Tibial artery (tissue), 4 donors: ENCODE data around the gene TPRG1.

Experiments used
- DNase-seq, 2 donors: peaks; one replicate each; pipeline ENCODE4 v3.0.0-alpha.2; 2019
- H3K27ac ChIP-seq, 2 donors: fragments of 200-600 bp; sonication (generic) in 1 of 2; 1 replicate in 1 of 2; 2 replicates in 1 of 2; pipeline ENCODE4 v1.5.1; 2018 to 2019; ENCODE audit warnings: mild to moderate bottlenecking in 1 of 2
- H3K27me3 ChIP-seq, 2 donors: fragments of 200-600 bp; sonication (generic) in 1 of 2; one replicate each; pipeline versions ENCODE4 v1.5.1 to v1.6.0; 2016 to 2019
- H3K36me3 ChIP-seq, 3 donors: fragments of 200-600 bp; sonication (generic) in 2 of 3; one replicate each; pipeline ENCODE4 v1.5.1; 2016 to 2019; ENCODE audit warnings: mild to moderate bottlenecking in 2 of 3
- H3K4me1 ChIP-seq, 4 donors: fragments of 200-600 bp; sonication (generic) in 2 of 4; 1 replicate in 3 of 4; 2 replicates in 1 of 4; pipeline ENCODE4 v1.5.1; 2016 to 2019
- H3K4me3 ChIP-seq, 2 donors: fragments of 200-600 bp; sonication (generic) in 1 of 2; 1 replicate in 1 of 2; 2 replicates in 1 of 2; pipeline ENCODE4 v1.5.1; 2018 to 2019; ENCODE audit warnings: mild to moderate bottlenecking in 2 of 2
- H3K9me3 ChIP-seq, 3 donors: fragments of 200-600 bp; sonication (generic) in 1 of 3; one replicate each; pipeline ENCODE4 v1.5.1; 2016 to 2019
- intact Hi-C: fragments of 100-400 bp; cut with DNase I; formaldehyde crosslinking; loops from one replicate; pipeline ENCODE4 v1.15.0; 2023; ENCODE audit warnings: low total_unique reads
- TF ChIP-seq, protein P1 (sequence below), 2 experiments: fragments of 200-600 bp in 1 of 2; fragments of 450-650 bp in 1 of 2; IDR thresholded peaks; one replicate each; pipeline ENCODE4 v1.5.1; 2017 to 2019; ENCODE audit warnings: antibody characterized with exemption in 2 of 2, mild to moderate bottlenecking in 1 of 2, moderate library complexity in 1 of 2

Gene TPRG1

DNA sequence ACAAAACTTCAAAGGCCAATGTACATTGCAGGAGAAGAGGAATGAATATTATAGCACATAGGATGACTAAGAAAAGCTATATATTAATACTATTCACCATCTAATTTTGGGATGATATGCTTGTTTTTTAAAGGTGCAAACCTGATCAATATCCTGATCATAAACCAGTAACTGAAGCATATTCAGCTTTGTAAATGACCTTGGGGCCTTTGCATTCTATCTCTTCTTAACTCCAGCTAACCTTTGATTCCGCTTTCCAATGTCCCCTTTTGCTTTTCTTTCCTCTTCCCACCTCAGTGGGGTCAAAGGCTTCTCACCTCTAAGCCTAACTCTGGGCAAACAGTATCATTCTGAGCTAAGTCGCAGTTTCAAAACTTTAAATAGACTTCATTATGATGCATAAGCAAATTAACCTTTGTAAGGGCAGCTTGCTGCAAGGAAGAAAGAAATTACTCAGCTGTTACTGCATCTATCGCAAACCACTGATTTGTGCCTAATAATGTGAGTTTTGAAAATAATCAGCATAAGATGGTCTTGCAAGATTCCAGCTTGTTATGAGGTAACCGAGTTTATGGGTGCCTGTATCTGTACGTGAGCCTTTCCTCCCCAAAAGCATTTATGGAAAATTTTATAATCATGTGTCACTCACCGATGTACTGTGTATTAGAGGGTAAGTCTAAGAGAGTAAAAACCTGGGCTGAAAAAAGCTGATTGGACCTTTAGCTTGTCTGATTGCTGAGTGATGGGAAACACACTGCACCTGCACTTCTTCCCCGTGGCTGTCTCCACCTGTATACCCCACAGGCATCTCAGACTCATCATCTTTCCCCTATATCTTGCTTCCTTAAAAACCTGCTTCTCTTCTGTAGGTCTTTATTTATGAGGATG lies 116.8 kb downstream of the TPRG1 start:
- intact Hi-C loops = no loop called here
- H3K27me3 ChIP-seq = no peaks in the 10 kb centered on the region
- H3K36me3 ChIP-seq = no peaks in the 10 kb centered on the region
- no peaks in the 10 kb centered on the region for H3K9me3 ChIP-seq
- peaks cover 0 to 19% (median 5%) of the 10 kb centered on the region in 4 donors for H3K4me1 ChIP-seq
- H3K27ac ChIP-seq = no peak overlapping the region
- TF ChIP-seq, protein P1, sequence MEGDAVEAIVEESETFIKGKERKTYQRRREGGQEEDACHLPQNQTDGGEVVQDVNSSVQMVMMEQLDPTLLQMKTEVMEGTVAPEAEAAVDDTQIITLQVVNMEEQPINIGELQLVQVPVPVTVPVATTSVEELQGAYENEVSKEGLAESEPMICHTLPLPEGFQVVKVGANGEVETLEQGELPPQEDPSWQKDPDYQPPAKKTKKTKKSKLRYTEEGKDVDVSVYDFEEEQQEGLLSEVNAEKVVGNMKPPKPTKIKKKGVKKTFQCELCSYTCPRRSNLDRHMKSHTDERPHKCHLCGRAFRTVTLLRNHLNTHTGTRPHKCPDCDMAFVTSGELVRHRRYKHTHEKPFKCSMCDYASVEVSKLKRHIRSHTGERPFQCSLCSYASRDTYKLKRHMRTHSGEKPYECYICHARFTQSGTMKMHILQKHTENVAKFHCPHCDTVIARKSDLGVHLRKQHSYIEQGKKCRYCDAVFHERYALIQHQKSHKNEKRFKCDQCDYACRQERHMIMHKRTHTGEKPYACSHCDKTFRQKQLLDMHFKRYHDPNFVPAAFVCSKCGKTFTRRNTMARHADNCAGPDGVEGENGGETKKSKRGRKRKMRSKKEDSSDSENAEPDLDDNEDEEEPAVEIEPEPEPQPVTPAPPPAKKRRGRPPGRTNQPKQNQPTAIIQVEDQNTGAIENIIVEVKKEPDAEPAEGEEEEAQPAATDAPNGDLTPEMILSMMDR (IDR thresholded peaks at IDR 0.05) = no peak
- no peak overlapping the region for H3K4me3 ChIP-seq
- no peak for DNase-seq

DNA sequence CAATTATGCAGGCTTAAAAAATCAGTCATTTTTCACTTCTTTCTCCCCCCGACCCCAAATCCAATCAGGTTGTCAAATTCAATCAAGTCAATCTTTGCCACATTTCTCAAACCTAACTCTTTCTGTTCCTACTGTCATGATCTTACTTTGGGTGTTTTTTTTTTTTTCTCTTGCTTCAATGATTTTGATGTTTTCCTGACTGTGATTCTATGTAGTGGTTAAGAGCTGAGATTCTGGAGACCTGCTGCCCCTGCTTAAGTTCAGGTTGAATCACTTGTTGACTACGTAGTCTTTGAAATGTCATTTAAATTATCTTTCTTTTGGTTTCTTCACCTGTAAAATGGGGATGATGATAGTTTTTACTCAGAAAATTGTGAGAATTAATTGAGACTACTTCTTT lies 117.5 kb downstream of the TPRG1 start:
- H3K27me3 ChIP-seq = no peaks in the 10 kb centered on the region
- no peak overlapping the region for H3K4me3 ChIP-seq
- H3K4me1 ChIP-seq = peaks cover 0 to 19% (median 5%) of the 10 kb centered on the region in 4 donors
- no peaks in the 10 kb centered on the region for H3K9me3 ChIP-seq
- H3K27ac ChIP-seq = no peak overlapping the region
- H3K36me3 ChIP-seq = no peaks in the 10 kb centered on the region
- intact Hi-C loops = no loop called here
- no peak for DNase-seq
- TF ChIP-seq, protein P1 (IDR thresholded peaks at IDR 0.05) = no peak

DNA sequence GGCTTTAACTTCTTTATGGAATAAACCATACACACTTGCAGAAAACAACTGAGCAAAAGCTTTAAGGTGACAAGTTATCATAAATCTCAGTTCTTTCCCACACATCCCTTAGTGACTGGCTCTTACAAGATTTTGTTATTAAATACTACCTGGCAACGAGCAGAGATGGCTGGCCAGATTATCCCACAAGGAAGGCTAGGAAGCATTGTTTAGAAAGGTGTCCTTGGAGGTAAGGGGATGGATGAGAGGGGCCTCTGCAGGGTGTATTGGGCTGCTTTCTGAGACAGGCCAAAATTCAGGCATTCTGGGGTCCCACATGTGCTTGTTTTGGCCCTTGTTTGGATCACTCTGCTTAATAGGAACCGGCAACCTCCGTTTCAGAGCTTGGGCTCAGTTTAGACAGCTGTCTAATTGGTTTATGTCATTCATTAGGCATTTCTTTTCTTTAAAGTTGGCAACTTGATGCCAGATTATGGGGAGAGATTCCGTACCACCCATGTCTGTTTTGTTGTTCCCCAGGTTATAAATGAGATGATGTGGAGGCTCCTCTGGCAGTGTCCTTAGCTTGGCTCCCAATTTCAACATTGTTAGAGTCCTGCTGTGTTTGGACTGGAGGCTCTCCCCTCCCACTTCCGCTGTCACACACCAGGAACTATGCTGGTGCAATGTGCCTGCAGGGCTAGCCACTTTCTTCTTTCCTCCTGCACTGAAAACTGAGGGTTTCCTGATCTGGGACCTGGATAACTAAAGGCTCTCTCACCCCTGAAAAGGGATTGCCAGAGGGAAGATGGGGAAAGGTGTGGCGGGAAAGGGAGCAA lies 121.1 kb downstream of the TPRG1 start:
- Histone ChIP-seq H3K36me3 (no peaks in the 10 kb centered on the region), H3K27ac (no peak overlapping the region), H3K27me3 (no peaks in the 10 kb centered on the region), H3K9me3 (no peaks in the 10 kb centered on the region), H3K4me3 (no peak overlapping the region), H3K4me1 (peaks cover 0 to 19% (median 5%) of the 10 kb centered on the region in 4 donors)
- intact Hi-C loops = no loop called here
- TF ChIP-seq, protein P1 (IDR thresholded peaks at IDR 0.05) = no peak
- DNase-seq = no peak

DNA sequence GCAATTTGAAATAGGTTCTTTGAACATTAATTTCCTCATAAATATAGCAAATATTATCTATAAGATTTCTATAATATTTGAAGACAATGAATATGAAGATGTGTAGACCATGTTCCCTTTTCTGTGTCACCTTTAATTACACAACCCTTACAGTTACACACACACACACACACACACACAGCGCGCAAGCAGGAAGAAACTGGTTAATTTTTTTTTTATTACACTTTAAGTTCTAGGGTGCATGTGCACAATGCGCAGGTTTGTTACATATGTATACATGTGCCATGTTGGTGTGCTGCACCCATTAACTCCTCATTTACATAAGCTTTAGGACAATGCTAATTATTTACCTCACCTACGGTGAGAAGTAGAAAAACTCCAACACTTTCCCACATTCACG lies 122.9 kb downstream of the TPRG1 start:
- H3K4me3 ChIP-seq = no peak overlapping the region
- H3K9me3 ChIP-seq = no peaks in the 10 kb centered on the region
- H3K27me3 ChIP-seq = no peaks in the 10 kb centered on the region
- peaks cover 0 to 19% (median 5%) of the 10 kb centered on the region in 4 donors for H3K4me1 ChIP-seq
- H3K27ac ChIP-seq = no peak overlapping the region
- intact Hi-C loops = no loop called here
- TF ChIP-seq, protein P1 (IDR thresholded peaks at IDR 0.05) = no peak
- DNase-seq = no peak
- no peaks in the 10 kb centered on the region for H3K36me3 ChIP-seq

DNA sequence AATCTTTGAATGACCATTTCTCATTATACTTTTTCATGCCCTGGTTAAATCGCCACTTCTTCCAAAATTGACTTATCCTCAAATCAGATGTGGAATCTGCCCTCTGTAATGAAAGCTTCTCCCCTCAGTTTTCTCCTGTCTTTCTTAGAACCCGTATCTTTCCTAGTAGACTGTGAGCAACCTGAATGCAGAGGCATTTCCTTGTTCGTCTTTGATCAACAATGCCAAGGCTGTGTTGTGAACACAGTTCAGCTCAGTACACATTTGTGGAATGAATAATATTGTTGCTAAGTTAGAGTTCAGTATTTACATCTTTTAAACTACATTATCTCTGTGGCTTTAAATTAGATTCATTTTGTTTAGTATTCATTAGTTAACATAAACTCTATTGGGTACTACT lies 123.3 kb downstream of the TPRG1 start:
- no peaks in the 10 kb centered on the region for H3K27me3 ChIP-seq
- H3K27ac ChIP-seq = no peak overlapping the region
- peaks cover 0 to 19% (median 5%) of the 10 kb centered on the region in 4 donors for H3K4me1 ChIP-seq
- no peak for DNase-seq
- intact Hi-C loops = no loop called here
- no peaks in the 10 kb centered on the region for H3K9me3 ChIP-seq
- H3K4me3 ChIP-seq = no peak overlapping the region
- H3K36me3 ChIP-seq = no peaks in the 10 kb centered on the region
- TF ChIP-seq, protein P1 (IDR thresholded peaks at IDR 0.05) = no peak
